Dermis blood vessel endothelial cell (primary cell): Measurements from ENCODE around the gene CCDC117. TPM values are rescaled to one million over a fixed set of nuclear protein-coding genes. Genes with fewer than 3 reads are reported as not detected.

Experiments
- DNase-seq: peaks from one replicate; pipeline ENCODE4 v3.0.0; 2010
- total RNA-seq: library from RNA; depleted of rRNA; stranded (reverse); fragments of >200 nt; gene quantifications from 2 replicates; pipeline ENCODE4 v1.2.3, GENCODE V29; 2014

Gene CCDC117
- total RNA-seq, 1 donor from 2014 or later: 23.8 TPM

DNA sequence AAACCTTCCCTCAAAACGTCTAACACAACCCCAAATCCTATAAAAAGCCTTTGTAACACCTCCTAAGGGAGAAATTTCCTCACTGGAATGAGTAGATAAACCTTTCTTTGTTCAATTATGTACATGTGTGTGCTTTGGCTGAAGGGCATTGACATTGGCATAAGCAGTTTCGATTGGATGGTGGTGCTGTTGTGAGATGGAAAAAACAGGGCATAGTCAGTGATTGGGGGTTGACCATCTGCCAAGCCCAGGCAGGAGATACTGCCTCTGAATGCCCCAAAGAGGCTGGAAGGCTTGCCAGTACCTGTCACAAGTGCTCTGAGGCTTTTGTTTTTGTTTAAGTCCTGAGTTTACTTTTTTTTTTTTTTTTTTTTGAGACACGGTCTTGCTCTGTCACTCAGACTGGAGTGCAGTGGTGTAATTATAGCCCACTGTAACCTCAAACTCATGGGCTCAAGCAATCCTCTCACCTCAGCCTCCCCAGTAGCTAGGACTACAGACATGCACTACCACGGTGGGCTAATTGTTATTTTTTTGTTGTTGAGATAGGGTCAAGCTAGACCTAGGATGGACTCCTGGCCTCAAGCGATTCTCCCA is 1.2 kb upstream of the CCDC117 start:
- no peak for DNase-seq

DNA sequence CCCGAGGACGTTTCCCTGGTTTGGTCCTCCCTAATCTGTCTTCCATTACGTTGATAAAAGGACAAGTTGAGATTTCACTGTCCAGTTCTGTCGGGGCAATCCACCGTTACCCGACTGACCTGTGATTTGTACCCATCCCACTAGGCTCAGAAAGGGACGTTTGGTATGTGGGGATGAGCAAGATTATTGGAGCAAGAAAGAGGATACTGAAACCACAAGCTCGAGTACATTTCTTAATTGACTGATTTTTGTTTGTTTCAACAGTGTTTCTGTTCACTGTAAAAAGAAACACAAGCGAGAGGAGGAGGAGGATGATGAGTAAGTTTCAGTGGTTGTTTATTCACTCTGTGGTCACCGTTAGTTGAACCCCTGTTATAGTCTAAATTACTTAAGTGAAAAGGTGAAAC is 969 bp downstream of the CCDC117 start:
- DNase-seq: no peak

DNA sequence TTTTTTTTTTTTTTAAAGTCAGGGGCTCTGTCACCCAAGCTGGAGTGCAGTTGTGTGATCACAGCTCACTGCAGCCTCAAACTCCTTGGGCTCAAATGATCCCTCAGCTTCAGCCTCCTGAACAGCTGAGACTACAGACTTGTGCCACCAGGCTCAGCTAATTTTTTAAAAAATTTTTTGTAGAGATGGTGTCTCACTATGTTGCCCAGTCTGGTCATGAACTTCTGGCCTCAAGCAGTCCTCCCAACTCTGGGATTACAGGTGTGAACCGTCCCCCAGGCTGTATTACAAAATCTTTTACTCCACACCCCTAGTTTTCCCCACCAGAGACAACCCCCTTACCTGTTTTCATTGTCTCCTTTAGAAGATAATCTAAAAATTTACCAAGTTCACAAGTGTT is 1.9 kb downstream of the CCDC117 start:
- DNase-seq: no peak

DNA sequence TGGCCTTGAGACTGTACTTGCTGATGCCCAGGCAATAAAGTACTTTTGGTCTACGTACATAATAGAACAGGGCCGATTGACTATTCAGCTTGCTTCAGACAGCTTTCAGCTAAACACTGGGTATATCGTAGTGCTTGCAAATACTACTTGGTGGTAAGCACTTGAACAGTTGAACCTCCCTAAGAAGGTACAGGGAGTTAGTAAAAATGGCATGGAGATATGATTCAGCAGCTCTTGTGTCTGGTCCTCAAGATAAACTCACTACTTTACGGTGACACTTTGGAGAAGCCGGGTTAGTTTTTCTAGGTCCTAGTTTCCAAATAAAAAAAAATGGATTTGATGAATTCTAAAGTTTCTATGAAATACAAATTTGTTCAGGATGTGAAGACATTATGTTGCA is 7.3 kb downstream of the CCDC117 start:
- DNase-seq: no peak

DNA sequence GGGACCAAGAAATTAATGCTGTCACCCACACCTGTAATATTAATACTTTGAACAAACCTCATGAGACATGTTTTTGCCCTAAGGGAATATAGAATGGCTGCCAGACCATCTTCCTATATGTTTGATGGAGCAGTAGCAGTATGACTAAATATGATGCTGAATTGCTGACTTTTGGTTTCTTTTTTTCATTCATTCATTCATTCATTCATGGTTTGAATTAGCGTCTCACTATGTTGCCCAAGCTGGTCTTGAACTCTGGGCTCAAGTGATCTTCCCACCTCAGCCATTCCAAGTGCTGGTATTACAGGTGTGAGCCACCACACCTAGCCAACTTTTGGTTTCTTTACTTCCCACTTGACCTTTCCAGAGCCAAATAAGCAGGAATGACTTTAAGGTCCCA is 7.8 kb downstream of the CCDC117 start:
- no peak for DNase-seq

DNA sequence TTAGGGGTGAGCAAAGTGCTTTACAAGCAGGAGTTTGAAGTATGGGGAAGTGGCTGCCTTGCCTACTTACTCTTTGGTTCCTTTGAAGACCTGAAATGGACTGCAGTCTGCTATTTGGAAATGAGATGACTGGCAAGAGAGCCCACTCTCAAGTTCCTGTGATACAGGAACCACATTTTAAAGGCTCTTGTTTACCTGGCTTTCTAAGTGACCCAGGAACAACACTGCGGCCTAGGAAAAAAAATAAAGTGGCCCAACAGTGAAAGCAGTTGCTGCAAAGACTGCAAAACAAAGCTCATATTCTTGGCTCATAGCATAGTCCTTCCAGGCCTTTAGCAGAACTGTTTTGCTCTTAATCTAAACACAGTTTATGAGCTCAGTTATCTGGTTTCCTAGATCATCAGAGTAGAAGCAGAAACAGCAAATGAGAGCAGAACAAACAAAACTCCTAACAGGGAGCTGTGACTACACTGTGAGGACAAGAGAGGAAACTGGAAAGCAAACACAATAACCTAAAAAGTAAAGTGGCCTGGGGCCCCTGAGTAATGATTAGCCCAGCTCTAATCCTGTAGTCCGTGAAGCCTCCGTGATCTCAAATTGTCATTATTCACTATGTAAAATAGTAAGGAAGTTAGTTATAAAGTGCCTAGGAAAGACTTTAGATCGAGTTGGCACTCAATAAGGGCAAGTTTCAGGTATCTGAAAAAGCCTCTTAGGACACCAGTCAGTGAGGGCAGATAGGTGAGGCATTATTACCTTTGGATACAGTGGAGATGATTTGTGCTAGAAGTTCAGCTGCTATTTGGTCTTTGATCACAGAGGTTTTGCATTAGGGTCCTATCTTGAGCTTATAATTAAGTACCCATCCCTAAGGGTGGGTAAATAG is 11.5 kb downstream of the CCDC117 start:
- DNase-seq: no peak

DNA sequence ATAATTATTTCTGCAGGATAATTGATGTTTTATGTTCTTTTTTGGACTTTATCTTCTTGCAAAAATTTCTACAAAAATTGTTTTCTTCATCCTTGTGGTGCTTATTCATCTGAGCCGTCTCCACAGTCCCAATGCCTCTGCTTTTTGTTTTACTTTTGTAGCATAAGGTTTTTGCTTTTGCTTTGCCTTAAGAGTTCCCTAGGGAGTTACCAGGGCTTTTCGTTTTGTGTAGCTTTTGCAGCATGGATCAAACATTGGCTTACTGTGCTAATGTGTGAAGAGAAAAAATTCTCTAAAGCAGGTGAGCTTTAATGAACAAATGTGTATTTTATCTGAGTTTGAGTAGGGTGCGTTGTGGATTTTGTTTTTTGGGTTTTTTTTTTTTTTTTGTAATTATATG is 16.1 kb downstream of the CCDC117 start:
- no peak for DNase-seq

DNA sequence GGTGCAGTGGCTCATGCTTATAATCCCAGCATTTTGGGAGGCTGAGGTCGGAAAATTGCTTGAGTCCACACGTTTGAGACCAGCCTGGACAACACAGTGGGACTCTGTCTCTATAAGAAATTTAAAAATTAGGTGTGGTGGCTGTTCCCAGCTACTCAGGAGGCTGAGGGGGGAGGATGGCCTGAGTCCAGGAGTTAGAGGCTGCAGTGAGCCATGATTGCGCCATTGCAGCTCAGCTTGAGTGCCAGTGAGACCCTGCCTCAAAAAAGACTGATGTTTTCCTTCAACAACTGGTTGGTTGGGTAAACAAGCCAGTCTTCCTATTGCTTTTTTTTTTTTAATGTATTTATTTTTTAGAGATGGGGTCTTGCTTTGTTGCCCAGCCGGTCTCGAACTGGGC is 18.6 kb downstream of the CCDC117 start:
- no peak for DNase-seq

DNA sequence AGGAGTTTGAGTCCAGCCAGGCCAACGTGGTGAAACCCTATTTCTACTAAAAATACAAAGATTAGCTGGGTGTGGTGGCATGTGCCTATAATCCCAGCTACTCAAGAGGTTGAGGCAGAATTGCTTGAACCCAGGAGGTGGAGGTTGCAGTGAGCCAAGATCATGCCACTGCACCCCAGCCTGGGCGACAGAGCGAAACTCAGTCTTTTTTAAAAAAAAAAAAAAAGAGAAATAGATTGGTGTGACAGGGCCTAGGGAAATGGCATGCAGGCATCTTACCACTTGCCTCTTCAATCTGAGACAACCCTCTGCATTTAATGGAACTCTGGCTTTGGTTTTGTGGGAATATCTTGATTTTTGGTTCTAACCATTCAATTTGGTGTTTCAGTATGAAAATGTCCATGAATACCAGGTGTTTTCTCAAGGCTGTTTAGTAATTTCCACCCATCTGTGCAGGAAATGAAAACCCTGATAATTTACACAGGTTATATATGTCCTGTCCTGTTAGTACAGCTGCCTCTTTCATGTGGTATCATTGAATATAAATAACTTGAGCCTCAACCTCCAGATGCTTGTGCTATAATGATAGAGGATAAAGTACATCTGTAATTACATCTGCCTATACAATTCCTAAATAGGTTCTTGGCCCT is 19.5 kb downstream of the CCDC117 start:
- peak; percentile 16 for DNase-seq

DNA sequence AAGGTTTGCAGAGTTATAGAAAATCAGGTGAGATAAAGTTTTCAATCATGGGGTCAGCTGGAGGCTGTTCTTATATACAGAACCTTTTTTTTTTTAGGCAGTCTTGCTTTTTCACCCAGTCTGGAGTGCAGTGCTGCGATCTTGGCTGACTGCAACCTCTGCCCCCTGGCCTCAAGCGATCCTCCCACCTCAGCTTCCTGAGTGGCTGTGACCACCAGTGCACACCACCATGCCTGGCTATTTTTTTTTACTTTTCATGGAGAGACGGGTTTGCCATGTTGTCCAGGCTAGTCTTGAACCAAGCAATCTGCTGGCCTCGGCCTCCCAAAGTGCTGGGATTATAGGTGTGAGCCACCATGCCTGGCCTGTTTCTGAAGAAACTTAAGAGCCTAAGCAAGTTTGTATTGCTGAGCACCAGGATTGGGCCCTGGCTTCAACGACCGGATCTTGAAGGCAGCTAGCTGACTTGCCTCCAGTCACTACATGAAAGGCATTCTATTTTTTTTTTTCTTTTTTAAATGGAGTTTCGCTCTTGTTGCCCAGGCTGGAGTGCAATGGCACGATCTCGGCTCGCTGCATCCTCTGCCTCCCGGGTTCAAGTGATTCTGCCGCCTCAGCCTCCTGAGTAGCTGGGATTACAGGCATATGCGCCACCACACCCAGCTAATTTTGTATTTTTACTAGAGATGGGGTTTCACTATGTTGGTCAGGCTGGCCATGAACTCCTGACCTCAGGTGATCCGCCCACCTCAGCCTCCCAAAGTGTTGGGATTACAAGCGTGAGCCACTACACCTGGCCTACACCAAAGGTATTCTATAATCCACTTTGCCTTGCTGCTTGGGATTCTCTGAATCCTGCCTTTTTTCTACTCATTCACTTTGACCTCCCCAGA is 20.2 kb downstream of the CCDC117 start:
- DNase-seq: no peak

DNA sequence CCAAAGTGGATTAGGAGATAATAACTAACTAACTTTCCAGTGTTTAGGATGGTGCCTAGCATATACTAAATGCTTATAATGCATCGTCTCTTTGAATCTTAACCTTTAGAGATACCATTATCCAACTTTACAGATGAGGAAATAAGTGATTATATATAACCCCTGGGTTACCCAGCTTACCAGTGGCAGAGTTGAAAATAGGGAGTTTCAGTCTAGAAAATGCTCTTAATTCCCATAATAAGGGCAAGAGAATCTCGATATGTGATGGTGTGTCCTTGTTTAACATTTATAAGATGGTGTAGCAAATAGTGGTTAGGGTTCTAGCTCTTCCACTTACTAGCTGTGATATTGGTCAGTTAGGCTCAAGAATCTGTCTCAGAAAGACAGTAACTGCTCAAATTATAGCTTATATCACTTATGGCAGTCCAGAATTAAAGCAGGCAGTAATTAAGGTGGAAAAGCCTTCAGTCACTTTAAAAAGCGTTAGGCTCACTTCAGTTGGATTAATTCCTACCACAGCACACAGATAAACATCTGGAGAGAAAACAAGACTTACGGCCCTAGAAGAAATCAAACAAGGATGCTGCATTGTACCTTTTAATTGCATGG is 21.6 kb downstream of the CCDC117 start:
- no peak for DNase-seq

DNA sequence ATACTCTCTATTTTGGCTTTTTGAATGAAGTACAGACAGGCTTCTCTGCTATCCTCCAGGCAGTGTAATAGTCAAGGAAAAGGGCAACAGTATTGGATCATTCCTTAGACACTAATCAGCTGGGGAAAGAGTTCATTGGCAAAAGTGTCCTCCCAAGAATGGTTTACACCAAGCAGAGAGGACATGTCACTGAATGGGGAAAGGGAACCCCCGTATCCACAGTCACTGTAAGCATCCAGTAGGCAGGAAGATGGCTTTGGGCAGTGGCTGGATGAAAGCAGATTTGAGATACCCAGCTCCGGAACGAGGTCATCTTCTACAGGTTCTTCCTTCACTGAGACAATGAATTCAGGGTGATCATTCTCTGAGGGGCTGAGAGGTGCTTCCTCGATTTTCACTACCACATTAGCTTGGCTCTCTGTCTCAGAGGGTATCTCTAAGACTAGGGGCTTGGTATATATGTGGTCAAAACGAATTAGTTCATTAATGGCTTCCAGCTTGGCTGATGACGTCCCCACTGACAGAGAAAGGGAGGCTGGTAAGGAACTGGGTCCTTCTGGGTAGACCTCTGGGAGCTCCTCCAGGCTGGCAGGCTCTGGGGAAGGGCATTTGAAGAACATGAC is 22.7 kb downstream of the CCDC117 start:
- no peak for DNase-seq

DNA sequence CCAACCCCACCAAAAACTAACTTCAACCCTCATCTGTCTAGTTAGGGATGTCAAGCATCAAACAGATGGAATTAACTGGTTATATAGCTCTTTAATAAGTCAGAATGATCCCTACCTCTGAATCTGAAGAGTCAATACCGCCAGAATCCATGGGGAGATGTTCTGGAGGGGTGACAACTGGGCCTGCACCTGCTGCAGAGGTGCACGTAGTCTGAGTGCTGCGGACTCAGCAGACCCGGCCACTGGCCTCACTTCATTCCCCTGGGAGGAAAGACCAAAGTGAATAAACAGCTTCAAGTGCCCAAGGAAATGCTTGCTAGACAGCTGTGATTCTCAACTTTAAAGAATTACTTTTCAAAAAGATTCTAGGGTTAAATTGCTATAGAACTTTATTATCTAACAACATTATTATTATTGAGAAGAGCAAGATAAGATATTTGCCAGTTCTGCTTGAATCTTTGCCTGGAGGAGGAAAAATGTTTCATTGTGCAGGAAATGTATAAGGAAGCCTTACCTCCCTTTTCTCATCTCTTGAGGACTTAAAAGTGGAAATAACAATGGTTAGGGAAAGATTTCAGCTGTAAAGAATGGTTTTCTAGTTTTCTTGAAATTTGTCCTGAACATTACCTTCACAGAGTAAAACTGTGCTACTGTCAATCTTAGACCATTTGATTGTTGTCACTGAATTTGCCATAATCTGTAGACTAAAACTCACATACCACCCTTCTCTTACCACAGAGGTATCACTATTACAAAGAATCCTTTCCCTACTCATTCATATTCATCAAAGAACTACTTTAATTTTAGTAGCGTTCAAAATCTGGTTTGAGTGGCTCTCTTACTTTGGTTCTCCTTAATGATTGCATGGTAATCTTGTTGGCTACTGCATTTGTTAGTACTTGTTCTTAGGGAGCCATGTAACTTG is 23.7 kb downstream of the CCDC117 start:
- no peak for DNase-seq

DNA sequence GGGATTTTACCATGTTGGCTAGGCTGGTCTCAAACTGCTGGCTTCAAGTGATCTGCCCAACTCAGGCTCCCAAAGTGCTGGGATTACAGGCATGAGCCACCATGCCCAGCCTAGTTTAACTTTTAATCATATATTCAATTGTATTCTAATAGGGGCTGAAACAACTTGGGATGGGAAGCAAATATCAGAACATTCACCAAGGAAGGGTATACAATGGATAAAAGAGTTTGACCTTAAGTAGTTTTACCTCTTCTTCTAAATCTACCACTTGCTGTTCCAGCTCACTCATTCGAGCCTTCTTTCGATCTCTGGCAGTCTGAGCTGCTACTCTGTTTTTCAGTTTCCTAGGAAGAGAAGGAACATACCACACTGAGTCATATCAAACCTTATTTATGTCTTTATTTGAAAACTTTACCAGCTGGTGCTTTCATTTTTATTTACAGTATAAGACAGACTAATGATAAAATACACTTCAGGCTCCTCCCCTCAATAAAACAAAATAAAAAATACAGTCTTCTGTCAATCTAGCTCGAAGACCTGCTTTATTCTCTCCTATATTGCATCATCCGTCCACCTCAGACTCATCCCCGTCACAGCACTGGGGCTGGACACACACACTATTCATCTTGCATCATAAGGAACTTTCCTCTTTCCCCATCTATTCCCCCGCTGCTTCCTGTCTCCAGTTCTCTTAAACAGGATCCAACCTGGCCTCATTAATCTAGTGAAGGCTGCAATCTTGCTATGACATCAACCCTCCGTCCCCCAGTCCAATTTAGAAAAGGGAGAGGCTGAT is 26.5 kb downstream of the CCDC117 start:
- DNase-seq: peak; percentile 86

DNA sequence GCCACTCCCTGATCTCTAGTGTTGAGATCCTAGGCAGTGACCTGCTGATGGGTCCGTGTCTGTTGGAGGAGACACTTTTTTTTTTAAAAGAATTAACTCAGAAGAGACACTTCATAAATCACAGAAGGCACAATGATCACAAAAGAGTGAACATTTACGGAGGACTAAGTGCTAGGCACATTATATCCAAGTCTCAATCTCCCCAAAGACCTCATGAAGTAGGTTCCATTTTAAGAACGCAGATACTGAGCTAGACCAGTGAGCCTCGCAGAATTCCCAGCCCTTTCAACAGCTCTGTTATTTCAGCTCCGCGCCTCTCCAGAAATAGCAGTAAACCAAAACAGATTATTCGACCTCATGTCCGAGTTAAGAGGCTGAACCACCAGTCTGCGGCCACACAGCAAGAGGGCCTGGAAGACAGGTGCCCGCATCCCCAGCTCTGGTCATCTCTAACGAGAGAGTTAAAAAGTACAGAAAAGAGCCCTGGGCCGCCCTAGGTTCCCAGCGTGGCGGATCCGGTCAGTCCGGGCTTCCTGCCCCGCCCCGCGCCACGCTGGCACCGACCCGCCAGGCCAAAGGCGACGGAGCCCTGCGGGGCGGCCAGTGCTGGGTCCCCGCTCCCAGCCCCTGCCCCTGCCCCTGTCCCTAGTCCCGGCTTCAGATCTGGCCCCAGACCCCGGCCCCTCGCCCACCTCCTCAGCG is 27.3 kb downstream of the CCDC117 start:
- peak; percentile 80 for DNase-seq

DNA sequence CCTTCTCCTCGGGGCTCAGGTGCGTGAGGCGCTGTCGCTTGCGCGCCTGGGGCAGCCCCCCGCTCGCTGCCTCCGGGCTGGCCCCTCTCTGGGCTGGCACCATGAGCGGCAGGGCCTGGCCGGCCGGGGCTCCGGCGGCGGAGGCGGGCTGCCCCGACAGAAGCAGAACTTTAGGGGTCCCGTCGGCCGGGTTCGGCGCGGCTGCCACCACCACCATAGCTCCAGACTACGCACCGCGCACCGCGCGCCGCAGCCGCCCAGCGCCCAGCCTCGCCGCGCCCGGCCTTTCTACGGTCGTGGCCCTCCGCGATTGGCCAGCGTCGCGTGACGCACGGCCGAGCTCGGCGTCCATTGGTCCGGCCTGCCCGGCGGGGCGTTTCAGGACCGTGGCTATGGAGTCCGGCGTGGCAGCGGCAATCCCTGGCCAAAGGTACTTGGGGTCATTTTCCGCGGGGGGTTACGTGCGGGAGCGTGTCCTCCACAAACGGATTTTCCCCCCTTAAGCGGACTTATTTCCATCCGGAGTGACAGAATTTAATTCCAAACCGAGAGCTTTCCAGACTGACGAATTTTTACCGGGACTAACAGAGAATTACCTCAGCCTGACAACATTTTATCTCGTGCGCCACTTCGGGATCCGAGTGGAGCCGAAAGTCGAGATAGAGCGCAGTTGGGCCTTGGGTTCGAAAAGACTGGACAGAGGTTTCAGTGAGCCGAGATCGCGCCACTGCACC is 28.0 kb downstream of the CCDC117 start, which contains the start of gene XBP1:
Gene XBP1, minus strand, starts transcription at position 262 of the 734 bp plus-strand sequence.
- DNase-seq: peak; percentile 96

DNA sequence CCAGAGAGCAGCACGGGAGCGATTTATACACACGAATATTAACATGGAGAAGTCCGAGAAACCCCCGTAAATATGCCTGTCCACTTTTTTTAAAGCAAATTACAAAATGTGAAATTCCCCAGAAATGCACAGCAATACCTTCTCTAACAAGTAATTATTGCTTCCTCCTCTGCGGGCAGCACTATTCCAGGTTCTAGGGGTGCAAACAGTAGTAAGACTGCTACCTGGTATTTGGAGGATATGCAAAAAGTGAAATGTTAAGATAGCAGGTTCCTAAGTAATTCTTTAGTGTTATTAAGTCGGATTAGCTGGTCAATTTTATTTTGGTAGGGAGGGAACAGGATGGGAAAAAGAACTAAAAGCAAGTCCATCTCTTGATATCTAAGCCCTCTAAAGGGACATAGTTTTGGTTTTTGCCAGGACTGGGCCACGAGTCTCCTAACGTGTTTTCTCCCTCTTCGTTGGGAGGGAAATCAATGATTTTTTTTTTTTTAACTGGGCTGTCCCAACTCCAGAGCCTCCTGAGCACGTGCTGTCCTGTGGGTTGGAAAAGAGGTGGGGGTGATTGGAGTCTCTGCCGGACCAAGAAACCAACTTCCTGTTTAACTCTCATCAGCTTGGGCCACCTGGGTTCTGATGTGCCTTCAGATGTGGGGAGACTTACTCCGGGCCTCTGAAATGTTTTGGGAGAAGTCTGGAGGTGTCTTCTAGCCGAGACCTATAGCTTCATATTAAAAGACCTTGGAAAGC is 29.5 kb downstream of the CCDC117 start:
- DNase-seq: peak; percentile 35
